Naive thymus-derived CD8-positive, alpha-beta T cell (primary cell): ENCODE data around the gene LIN7A. TPM values are rescaled to one million over a fixed set of nuclear protein-coding genes. Genes with fewer than 3 reads are reported as not detected.

ENCODE experiments used
- ATAC-seq, 2 donors: fragments of 150-1000 bp; cut with Tn5 transposase in 1 of 2; sonication (Bioruptor Pico), chemical (Tn5 transposase) in 1 of 2; 1 replicate in 1 of 2; 2 replicates in 1 of 2; pipeline ENCODE4 v1.10.0; 2021; ENCODE audit warnings: mild to moderate bottlenecking in 2 of 2, moderate library complexity in 2 of 2
- POLR2A ChIA-PET: fragments of 350-600 bp; sonication (Branson Sonifier 250); formaldehyde crosslinking; loops from one replicate; lab custom pipeline; 2021; ENCODE audit warnings: antibody characterized with exemption; lab: Charles Lee
- DNase-seq, 10 donors: peaks; one replicate each; pipeline versions ENCODE4 v3.0.0 to v3.0.0-alpha.2; 2020 to 2022
- H3K27ac Mint-ChIP-seq, 10 donors: one replicate each; pipeline ENCODE4 v1.8.0; 2020 to 2022; ENCODE audit warnings: mild to moderate bottlenecking in 10 of 10, mixed read lengths in 10 of 10, moderate library complexity in 4 of 10, inconsistent platforms in 1 of 10
- H3K27me3 Mint-ChIP-seq, 5 donors: one replicate each; pipeline ENCODE4 v1.8.0; 2021 to 2022; ENCODE audit warnings: mixed read lengths in 5 of 5
- H3K36me3 Mint-ChIP-seq, 3 donors: one replicate each; pipeline ENCODE4 v1.8.0; 2020 to 2022; ENCODE audit warnings: mixed read lengths in 3 of 3, mild to moderate bottlenecking in 2 of 3, inconsistent platforms in 1 of 3
- H3K4me1 Mint-ChIP-seq, 4 donors: one replicate each; pipeline ENCODE4 v1.8.0; 2021 to 2022; ENCODE audit warnings: mixed read lengths in 4 of 4
- H3K4me3 Mint-ChIP-seq, 10 donors: one replicate each; pipeline ENCODE4 v1.8.0; 2020 to 2022; ENCODE audit warnings: mild to moderate bottlenecking in 10 of 10, mixed read lengths in 10 of 10, moderate library complexity in 6 of 10, inconsistent platforms in 1 of 10
- H3K9me3 Mint-ChIP-seq, 9 donors: one replicate each; pipeline ENCODE4 v1.8.0; 2020 to 2022; ENCODE audit warnings: mixed read lengths in 9 of 9, mild to moderate bottlenecking in 3 of 9, inconsistent platforms in 1 of 9, moderate library complexity in 1 of 9
- polyA plus RNA-seq, 3 donors: library from polyadenylated mRNA; unstranded; fragments of 300-500 nt; fragmentation: Illumina TruSeq; gene quantifications; one replicate each; pipeline ENCODE4 v1.2.3, GENCODE V29; 2021
- total RNA-seq, 8 experiments: library from RNA in 2 of 8; stranded (reverse) in 2 of 8; gene quantifications; one replicate each; pipeline ENCODE4 v1.2.3 and lab custom pipeline; 2021 to 2026

LIN7A gene
- total and polyA plus RNA-seq, 5 experiments from 2014 or later: not detected

DNA sequence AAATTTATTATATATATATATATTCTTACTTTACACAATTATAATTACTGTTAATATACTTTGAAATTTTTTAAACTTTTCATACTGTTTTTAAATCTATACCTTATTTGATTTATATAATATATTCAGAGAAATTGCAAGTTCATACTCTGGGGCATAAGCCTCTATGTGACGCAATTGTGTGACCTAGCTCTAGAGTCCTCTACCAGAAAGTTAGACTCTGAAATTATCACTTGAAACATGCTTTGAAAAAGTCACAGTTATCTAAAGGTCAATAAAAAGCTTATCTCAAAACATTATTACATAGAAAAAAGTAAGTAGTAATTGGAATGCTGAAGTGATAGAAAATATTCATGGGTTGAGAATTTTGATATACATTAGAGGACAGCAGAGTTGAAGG is 93.8 kb downstream of the LIN7A start:
- no peaks in the 10 kb centered on the region for H3K36me3 Mint-ChIP-seq
- POLR2A ChIA-PET: no interaction called here
- H3K4me3 Mint-ChIP-seq: no peak overlapping the region
- no peaks in the 10 kb centered on the region for H3K27me3 Mint-ChIP-seq
- no peak overlapping the region for H3K27ac Mint-ChIP-seq
- peaks cover 0 to 3% (median 0%) of the 10 kb centered on the region in 9 donors for H3K9me3 Mint-ChIP-seq
- no peak for ATAC-seq
- DNase-seq: no peak
- no peaks in the 10 kb centered on the region for H3K4me1 Mint-ChIP-seq

GRCh38 chr12:80838708-80839107 is 99.0 kb downstream of the LIN7A start:
- no peak overlapping the region for H3K27ac Mint-ChIP-seq
- H3K4me1 Mint-ChIP-seq: no peaks in the 10 kb centered on the region
- peaks cover 0 to 4% (median 0%) of the 10 kb centered on the region in 9 donors for H3K9me3 Mint-ChIP-seq
- peaks cover 0 to 3% (median 0%) of the 10 kb centered on the region in 5 donors for H3K27me3 Mint-ChIP-seq
- H3K36me3 Mint-ChIP-seq: no peaks in the 10 kb centered on the region
- no peak overlapping the region for H3K4me3 Mint-ChIP-seq
- ATAC-seq (no peak), DNase-seq (no peak)
- POLR2A ChIA-PET: interaction anchor here (0.6 kb wide), 1 partner anchor 63 kb away, joined by 5 read pairs; no protein-coding TSS in a partner anchor

DNA sequence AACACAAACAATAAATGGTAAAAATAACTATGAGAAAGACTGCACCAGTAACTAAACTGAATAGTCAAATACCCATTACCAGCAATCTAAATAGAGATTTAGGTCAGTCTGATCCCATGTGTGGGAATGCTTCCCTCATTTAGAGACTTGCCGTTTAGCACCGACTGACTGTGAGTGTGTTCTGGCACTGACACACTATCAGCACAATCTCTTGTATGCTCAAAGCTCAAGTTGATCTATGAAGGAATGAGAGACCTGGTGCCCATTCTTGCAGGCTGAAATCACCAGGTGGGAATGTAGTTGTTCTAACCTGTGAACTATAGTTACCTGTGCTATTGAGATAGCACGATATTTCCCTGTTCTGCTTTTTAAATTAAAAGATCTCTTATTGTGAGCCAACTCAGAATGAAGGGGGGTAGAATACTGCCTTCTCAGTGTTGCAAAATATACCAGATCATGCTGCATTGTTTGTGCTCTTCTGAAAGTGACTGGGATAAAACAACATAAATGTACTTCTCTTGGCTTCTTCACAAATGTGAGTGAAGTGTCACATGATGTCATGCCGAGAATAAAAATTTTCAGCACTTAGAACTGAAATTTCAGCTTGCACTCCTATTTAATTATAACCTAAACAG is 99.6 kb downstream of the LIN7A start:
- Mint-ChIP-seq H3K27ac (no peak overlapping the region), H3K36me3 (no peaks in the 10 kb centered on the region), H3K4me3 (no peak overlapping the region), H3K4me1 (no peaks in the 10 kb centered on the region), H3K27me3 (peaks cover 0 to 3% (median 0%) of the 10 kb centered on the region in 5 donors), H3K9me3 (peaks cover 0 to 4% (median 0%) of the 10 kb centered on the region in 9 donors)
- DNase-seq (no peak), ATAC-seq (no peak)
- POLR2A ChIA-PET: no interaction called here

DNA sequence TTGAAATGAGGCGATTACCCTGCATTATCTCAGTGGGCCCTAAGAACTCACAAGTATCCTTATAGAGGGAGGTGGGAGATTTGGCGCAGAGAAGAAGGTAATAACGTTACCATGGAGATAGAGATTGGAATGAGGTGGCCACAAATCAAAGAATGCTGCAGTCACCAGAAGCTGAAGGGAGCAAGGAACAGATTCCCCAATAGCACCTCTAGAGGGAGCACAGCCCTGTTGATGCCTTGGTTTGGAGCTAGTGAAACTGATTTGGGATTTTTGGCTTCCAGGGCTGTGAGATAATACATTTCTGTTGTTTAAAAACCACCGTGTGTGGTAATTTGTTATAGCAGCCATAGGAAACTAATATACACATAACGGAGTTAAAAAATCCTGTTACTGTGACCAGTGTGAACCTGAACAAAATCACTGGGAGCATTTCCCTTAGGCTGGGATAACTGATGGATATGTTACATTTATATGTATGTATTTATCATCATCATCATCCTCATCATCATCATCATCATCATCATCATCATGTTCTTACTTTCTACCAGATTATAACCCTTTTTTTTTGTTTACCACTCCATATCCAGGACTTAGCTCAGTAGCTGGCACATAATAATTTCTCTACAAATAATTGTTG is 100.3 kb downstream of the LIN7A start:
- Mint-ChIP-seq H3K4me3 (no peak overlapping the region), H3K27me3 (peaks cover 0 to 3% (median 0%) of the 10 kb centered on the region in 5 donors), H3K27ac (no peak overlapping the region), H3K9me3 (peaks cover 0 to 7% (median 0%) of the 10 kb centered on the region in 9 donors), H3K36me3 (no peaks in the 10 kb centered on the region), H3K4me1 (no peaks in the 10 kb centered on the region)
- DNase-seq (no peak), ATAC-seq (no peak)
- POLR2A ChIA-PET: no interaction called here

DNA sequence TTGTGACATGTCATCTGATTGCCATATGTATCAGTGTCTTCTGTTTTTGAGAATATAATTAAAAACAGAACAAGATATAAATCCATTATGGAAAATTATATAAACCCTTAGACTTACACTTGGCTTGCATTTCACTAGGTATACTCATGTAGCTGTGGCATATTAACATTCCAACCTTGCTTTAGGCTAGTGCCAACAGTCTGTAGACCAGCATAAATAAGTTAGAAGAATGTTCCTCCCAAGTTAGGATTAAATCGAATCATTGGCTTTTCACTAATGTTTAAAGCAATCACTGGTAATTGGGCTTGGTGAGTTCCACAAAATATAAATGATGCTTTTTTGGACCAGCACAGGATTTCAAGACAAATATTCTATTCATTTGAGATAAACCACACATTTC is 103.0 kb downstream of the LIN7A start:
- H3K9me3 Mint-ChIP-seq: peaks cover 0 to 7% (median 0%) of the 10 kb centered on the region in 9 donors
- H3K36me3 Mint-ChIP-seq: no peaks in the 10 kb centered on the region
- POLR2A ChIA-PET: no interaction called here

DNA sequence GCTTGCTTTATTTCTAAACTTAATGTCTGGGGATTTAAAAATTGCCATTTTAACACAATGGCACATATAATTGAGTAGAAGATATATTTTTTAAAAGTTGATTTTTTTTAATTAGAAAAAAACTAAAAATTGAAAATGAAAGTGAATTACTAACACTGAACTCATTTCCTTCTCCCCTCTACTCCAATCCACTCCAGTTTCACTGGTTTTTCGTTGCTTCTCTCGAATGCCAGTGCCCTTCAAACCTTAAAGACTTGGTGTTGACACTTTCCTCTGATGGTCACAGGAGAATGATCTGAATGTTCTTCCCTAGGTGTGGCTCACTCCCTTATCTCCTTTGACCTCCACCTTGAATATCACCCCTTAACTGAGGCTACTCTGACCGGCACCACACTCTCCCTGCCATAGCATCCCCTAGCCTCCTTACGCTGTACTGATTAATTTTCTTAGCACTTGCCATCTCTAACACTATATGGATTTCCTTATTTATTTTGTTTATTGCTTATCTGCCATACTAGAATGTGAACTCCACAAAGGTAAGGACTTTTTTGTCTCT is 107.1 kb downstream of the LIN7A start:
- Mint-ChIP-seq H3K4me3 (no peak overlapping the region), H3K4me1 (peaks cover 0 to 3% (median 0%) of the 10 kb centered on the region in 4 donors), H3K27ac (no peak overlapping the region), H3K27me3 (peaks cover 0 to 1% (median 0%) of the 10 kb centered on the region in 5 donors), H3K9me3 (peaks cover 0 to 7% (median 2%) of the 10 kb centered on the region in 9 donors), H3K36me3 (no peaks in the 10 kb centered on the region)
- POLR2A ChIA-PET: no interaction called here
- no peak for ATAC-seq
- no peak for DNase-seq

More for the DNA sequence above, 103.0 kb downstream of the LIN7A start:
- no peak overlapping the region for H3K27ac Mint-ChIP-seq
- H3K27me3 Mint-ChIP-seq: peaks cover 0 to 3% (median 0%) of the 10 kb centered on the region in 5 donors
- no peak overlapping the region for H3K4me3 Mint-ChIP-seq
- peaks cover 0 to 3% (median 0%) of the 10 kb centered on the region in 4 donors for H3K4me1 Mint-ChIP-seq
- DNase-seq (no peak), ATAC-seq (no peak)

DNA sequence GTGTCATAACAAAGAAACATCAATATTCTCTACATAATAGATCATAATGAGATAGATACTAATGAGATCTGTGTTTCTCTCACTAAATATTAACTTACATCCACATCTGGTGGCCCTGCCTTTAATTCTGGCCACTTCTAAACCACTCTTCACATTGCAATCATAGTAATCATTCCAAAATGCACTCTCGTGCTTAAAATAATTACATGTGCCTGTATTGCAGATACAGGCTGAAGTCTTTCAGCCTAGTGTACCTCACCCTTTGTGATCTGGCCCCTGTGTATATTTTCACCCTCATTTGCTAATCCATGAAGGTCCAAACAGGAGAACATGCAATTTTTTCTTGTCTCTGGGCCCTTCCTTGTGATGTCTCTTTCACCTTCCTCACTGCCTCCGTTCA is 108.0 kb downstream of the LIN7A start:
- peaks cover 0 to 1% (median 0%) of the 10 kb centered on the region in 5 donors for H3K27me3 Mint-ChIP-seq
- DNase-seq (no peak), ATAC-seq (no peak)
- H3K9me3 Mint-ChIP-seq: peaks cover 0 to 7% (median 2%) of the 10 kb centered on the region in 9 donors
- POLR2A ChIA-PET: no interaction called here
- no peaks in the 10 kb centered on the region for H3K36me3 Mint-ChIP-seq
- H3K27ac Mint-ChIP-seq: no peak overlapping the region
- H3K4me3 Mint-ChIP-seq: no peak overlapping the region
- peaks cover 0 to 3% (median 0%) of the 10 kb centered on the region in 4 donors for H3K4me1 Mint-ChIP-seq

DNA sequence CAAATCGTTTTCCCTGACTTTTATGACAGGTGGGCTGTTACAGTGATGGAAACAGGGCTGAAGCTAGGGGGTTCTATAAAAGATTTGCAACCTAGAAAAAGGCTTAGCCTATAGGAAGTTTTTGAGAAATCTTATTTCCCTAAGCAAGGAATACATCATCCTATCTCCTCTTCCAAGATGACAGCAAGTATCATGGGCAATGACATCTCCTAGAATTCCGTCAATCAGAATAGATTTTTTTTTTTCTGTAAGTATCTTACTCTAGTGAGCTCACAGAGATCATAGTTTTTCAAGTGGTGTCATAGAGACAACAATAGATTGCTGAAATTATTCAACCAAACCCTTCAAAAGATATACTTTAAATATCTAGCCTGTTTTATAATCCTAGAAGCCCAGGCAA is 112.2 kb downstream of the LIN7A start:
- ATAC-seq: no peak
- Mint-ChIP-seq H3K36me3 (no peaks in the 10 kb centered on the region), H3K4me3 (no peak overlapping the region), H3K9me3 (peaks cover 0 to 6% (median 0%) of the 10 kb centered on the region in 9 donors), H3K27ac (no peak overlapping the region), H3K27me3 (peaks cover 0 to 1% (median 0%) of the 10 kb centered on the region in 5 donors), H3K4me1 (no peaks in the 10 kb centered on the region)
- DNase-seq: no peak
- POLR2A ChIA-PET: no interaction called here

- Mint-ChIP-seq H3K36me3 (no peaks in the 10 kb centered on the region), H3K27ac (no peak overlapping the region), H3K27me3 (no peaks in the 10 kb centered on the region), H3K9me3 (peaks cover 0 to 6% (median 0%) of the 10 kb centered on the region in 9 donors), H3K4me3 (no peak overlapping the region), H3K4me1 (no peaks in the 10 kb centered on the region)
- ATAC-seq (no peak), DNase-seq (no peak)
- POLR2A ChIA-PET: no interaction called here
Observed at GRCh38 chr12:80823393-80823792, 114.3 kb downstream of the LIN7A start.

DNA sequence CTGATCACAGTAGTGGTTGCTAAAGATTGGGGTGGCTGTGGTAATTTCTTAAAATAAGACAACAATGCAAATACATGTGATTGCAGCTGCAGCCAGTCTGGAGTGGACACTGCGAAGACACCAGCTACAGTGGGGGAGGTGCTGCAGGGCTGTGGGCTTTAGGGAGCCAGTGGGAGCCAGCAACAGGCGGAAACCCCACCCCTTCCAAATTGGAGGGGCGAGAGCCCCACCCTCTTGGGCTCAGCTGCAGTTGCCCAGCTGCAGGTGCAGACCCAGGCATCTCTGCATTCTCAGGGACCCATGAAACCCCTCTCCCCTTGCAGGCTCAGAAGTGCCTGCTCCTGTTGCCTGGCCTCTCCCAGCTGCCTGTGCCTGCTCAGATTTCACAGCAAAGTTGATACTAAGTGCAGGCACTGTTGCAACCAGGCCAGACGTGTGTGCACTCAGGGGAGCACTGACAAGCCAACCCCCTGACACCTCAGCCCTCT is 116.2 kb downstream of the LIN7A start:
- no peak for DNase-seq
- H3K4me1 Mint-ChIP-seq: no peaks in the 10 kb centered on the region
- no peak overlapping the region for H3K4me3 Mint-ChIP-seq
- H3K27ac Mint-ChIP-seq: no peak overlapping the region
- POLR2A ChIA-PET: no interaction called here
- no peak for ATAC-seq
- H3K27me3 Mint-ChIP-seq: no peaks in the 10 kb centered on the region
- peaks cover 0 to 6% (median 2%) of the 10 kb centered on the region in 9 donors for H3K9me3 Mint-ChIP-seq
- H3K36me3 Mint-ChIP-seq: no peaks in the 10 kb centered on the region

DNA sequence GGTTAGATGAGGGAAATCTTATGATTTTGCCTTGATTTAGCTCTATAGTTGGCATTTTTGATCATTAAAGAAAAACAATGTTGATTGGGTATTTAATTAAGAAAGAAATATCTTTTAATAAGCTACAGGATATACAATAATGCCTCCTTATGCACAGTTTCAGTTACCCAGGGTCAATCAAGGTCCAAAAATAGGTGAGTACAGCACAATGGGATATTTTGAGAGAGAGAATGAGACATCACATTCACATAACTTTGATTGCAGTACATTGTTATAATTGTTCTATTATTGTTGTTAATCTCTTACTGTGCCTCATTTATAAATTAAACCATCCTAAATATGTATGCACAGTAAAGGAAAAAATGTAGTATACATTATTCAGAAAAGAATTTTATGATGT is 118.9 kb downstream of the LIN7A start:
- no peak for DNase-seq
- Mint-ChIP-seq H3K4me3 (no peak overlapping the region), H3K4me1 (no peaks in the 10 kb centered on the region), H3K36me3 (no peaks in the 10 kb centered on the region), H3K27me3 (peaks cover 0 to 1% (median 0%) of the 10 kb centered on the region in 5 donors), H3K9me3 (peaks cover 0 to 4% (median 1%) of the 10 kb centered on the region in 9 donors), H3K27ac (no peak overlapping the region)
- POLR2A ChIA-PET: no interaction called here
- ATAC-seq: no peak

DNA sequence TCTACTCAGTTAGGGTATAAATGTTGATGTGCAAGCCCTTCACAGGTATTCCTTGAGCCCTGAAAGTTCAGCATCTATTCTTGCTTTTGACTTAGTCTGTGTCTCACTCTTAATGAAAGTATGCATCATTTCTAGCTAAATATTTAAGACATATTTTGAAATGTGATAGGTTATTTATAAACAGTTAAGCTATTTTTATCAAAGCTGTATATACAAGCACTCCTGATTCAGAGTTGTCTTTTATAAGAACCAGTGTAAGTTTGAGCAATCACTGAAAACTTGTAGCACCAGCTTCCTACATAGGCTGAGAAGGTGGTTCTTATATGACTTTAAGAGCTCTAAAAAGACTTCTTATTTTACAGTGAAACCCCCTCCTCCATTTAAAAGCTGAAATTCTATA is 122.4 kb downstream of the LIN7A start:
- no peak overlapping the region for H3K4me3 Mint-ChIP-seq
- POLR2A ChIA-PET: no interaction called here
- ATAC-seq (no peak), DNase-seq (no peak)
- peaks cover 0 to 1% (median 0%) of the 10 kb centered on the region in 5 donors for H3K27me3 Mint-ChIP-seq
- H3K9me3 Mint-ChIP-seq: peaks cover 0 to 3% (median 0%) of the 10 kb centered on the region in 9 donors
- no peak overlapping the region for H3K27ac Mint-ChIP-seq
- no peaks in the 10 kb centered on the region for H3K4me1 Mint-ChIP-seq
- no peaks in the 10 kb centered on the region for H3K36me3 Mint-ChIP-seq

GRCh38 chr12:80814453-80814852 is 123.3 kb downstream of the LIN7A start:
- H3K36me3 Mint-ChIP-seq: no peaks in the 10 kb centered on the region
- ATAC-seq: no peak
- H3K27ac Mint-ChIP-seq: no peak overlapping the region
- H3K4me3 Mint-ChIP-seq: no peak overlapping the region
- POLR2A ChIA-PET: no interaction called here
- no peak for DNase-seq
- no peaks in the 10 kb centered on the region for H3K4me1 Mint-ChIP-seq
- H3K27me3 Mint-ChIP-seq: peaks cover 0 to 1% (median 0%) of the 10 kb centered on the region in 5 donors
- peaks cover 0 to 3% (median 0%) of the 10 kb centered on the region in 9 donors for H3K9me3 Mint-ChIP-seq
